ENCODE results near the gene SEC11A.
"Not testable (repeated sequence)": the region's sequence is repeated elsewhere in the genome, so short reads cannot be mapped to it uniquely, and the experiment has no call there.

The SEC11A gene

DNA sequence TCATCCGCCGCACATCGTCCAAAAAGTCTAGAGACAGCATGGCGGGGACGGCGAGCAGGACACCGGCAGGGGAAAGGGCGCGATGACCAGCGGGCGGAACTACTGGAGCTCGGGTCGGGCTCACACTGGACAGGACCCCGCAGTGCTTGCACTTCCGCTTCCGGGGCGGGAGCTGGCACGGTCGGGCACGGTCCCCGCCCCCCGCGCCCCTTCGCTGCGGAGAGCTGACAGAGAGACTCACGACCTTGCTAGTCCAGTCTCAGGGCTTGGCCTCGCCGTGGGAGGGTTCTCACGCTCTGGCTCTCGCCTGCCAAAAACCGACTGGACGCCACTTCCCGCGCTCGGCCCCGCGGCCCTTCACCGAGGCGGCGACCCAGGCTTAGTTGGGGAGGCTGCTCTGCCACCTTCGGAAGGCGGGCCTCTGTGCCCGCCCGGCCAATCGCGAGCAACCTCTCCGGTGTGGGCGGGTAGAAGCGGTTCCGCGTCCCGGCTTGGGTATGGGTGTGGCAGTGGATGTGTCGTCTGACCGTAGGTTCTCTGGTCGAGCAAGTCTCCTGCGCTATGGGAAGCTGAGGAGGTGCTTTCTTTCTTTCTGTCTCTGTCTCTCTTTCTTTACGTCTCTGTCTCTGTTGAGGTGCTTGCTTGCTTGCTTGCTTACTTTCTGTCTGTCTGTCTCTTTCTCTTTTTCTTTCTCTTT, at the start of gene SEC11A:
Gene SEC11A, minus strand, starts transcription at position 104 of the 697 bp plus-strand sequence. Its CDS starts 64 bp downstream, at position 40.
- FAIRE-seq, result no peak

DNA sequence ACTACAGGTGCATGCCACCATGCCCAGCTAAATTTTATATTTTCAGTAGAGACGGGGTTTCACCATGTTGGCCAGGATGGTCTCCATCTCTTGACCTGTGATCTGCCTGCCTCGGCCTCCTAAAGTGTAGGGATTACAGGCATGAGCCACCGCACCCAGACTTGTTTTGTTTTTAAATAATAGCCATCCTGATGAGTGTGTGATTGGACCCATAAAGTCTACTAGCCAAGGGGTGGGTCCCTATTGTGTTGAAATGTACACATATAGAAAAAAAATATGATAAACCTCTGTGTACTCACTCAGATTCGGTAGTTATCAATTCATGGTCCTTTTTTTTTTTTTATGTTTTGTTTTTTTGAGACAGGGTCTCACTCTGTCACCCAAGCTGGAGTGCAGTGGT, 49.7 kb upstream of the SEC11A start:
- no peak for FAIRE-seq

DNA sequence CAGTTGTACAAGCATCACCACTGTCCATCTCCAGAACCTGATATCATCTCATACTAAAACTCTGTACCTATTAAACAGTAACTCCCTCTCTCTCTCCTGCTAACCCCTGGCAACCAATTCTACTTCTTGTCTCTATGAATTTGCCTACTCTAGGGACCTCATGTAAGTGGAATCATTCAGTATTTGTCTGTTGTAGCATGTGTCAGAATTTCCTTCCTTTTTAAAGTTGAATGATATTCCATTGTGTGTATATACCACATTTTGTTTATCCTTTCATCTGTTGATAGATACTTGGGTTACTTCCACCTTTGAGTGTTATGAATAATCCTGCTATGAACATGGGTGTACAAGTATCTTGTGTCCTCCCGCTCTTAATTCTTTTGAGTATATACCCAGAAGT, 49.0 kb upstream of the SEC11A start:
- FAIRE-seq, result no peak

- no peak for FAIRE-seq
These were observed 48.6 kb upstream of the SEC11A start for GRCh38 chr15:84764585-84764984.

- no peak for FAIRE-seq
These were observed 47.1 kb upstream of the SEC11A start for GRCh38 chr15:84762840-84763572.

GRCh38 chr15:84761607-84762131, 45.7 kb upstream of the SEC11A start:
- no peak for FAIRE-seq

DNA sequence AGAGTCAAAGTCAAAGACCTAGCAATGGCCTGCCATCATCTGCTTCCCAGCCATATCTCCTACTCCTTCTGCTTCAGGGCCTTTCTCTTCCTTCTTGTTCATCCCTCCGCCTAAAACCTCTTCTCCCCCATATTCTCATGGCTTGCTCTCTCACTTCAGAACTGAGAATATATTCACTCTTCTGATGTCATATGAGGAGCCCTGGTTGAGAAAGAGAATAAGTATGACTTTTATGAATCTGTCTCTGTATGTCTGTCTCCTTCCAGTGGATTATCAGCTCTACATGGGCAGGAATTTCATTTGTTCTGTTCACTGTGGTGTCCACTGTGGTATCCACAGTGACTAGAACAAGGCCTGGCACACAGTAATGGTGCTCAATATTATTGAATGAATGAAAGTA, 44.3 kb upstream of the SEC11A start:
- FAIRE-seq, result no peak

DNA sequence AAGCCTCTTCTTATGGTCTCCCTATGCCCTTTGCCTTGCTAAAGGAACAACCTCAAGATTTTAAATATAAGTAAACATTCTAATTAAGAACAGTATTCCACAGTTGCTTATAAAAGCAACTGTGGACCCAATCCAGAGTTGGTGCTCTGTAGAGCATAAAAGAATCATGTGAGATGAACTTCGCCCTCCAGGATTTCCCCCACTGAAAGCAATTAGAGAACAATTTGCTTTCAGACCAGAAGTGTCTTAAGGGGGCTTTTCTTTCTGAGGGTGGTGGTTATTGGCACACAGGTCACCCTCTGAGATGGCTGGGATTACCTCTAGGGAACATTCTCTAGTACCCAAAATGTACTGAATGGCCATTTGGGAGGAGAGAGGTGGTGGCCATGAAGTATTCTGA, 43.1 kb upstream of the SEC11A start:
- FAIRE-seq, result no peak

GRCh38 chr15:84755736-84756527, 40.0 kb upstream of the SEC11A start:
- FAIRE-seq, result no peak

DNA sequence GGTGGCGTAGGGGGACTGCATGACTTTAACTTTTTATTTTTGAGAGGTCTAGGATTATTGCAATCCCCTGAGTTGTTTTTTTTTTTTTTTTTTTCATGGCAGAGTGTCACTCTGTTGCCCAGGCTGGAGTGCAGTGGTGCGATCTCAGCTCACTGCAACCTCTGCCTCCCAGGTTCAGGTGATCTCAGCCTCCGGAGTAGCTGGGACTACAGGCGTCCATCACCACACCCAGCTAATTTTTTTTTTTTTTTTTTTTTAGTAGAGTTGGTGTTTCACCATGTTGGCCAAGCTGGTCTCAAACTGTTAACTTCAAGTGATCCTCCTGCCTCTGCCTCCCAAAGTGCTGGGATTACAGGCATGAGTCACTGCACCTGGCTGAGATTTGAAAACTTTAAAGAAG, 39.0 kb upstream of the SEC11A start:
- not testable (repeated sequence) for FAIRE-seq

GRCh38 chr15:84752700-84753099, 36.8 kb upstream of the SEC11A start:
- FAIRE-seq, result no peak

DNA sequence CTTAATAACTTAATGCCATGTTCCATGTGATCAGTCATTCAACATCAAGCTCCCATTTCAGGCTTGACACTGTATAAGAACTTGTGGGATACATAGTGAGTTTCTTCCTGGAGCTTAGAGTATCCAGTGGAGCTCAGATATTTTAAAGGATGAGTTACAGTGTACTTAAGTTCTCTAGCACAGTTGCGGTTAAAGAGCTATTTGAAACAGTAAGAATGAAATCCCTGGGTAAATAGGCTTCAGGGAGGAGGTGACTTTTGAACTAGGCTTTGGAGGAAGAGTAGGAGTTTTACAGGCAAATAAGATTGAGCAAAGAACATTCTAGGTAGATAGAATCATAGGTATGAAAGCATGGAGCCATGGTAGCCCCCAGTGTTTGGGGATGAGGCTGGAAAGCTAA, 36.3 kb upstream of the SEC11A start:
- no peak for FAIRE-seq

- not testable (repeated sequence) for FAIRE-seq
These were observed 35.8 kb upstream of the SEC11A start for GRCh38 chr15:84751721-84752120.

- no peak for FAIRE-seq
These were observed 34.7 kb upstream of the SEC11A start for GRCh38 chr15:84750583-84751092.

DNA sequence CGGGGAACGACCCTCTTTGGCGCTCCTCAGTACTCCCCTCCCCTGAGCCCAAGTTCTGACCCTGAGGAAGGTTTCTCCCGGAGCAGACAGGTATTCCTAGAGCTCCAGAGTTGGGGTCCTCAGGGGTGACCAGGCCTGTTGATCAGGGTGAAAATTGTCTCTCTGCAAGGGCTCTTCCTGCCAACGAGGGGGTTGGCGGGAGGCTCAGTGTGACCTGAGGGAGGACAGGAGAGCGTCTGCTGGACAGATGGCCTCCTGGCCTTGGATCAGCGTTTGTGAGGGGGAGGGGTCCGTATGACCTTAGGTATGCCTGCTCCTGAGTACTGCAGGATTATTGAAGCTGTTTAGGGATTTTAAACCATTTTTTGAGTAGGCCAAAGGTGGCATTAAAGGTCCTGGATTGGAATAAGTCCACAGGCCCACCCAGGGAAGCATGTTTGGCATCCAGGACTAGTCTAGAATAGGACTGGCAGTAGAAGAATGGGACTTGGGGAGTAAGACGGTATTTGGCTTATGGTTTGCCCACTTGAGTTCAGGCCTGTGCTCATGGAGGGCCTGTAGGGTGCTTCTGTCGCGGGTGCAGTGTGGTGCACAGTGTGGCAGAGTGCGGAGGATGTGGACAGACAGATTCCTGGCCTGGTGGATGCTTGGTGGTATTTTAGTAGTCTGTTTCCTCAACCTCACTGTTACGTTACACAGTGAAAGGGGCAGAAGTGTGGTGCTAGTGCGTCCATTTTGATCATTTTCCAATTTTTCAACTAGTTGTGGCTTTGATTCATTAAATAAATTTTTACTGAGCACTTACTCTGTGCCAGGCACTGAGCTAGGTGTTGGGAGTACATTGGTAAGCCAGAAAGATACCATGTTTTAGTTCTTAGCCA, 33.4 kb upstream of the SEC11A start:
- no peak for FAIRE-seq

DNA sequence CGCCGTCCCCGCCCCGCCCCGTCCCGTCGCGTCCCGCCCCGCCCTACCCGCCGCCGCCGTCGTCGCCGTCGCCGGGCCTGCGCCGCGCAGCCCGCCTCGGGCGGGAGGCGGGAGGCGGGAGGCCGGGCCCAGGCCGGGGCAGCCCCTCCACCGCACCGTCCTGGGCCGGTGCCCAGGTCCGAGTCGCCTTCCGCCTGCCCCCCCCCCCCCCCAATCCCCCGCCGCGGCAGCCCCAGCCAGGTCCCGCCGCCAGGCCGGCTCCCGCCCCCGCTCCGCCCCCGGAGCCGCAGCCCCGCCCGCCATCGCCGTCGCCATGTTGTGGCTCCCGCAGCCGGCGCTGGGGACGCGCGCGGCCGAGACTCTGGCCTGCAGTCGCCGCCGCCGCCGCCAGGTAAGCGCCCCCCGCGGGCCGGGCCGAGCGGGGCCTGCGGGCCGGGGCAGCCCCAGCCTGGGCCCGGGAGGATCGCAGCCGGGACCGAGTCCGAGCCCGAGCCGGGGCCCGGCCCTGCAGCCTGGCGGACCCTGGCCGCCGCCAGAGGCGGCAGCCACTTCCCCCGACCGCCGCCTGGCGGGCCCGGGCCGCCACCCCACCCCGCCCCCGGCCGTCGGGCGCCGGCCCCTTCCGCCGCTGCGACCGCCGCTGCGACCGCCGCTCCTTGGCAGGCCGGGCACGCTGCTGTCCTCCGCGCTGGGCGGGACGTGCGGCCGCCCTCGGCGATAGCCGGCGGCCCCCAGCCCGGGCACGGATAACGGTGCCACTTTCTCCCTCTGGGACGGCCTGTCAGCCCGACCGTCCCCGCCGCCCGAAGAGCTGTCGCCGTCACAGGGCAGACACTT, 32.6 kb upstream of the SEC11A start, which contains the start of gene ZNF592:
Gene ZNF592, plus strand, starts transcription at position 319 of the 837 bp plus-strand sequence. CDS start 34,084 bp downstream, outside the sequence.
- no peak for FAIRE-seq

GRCh38 chr15:84747416-84748273, 31.7 kb upstream of the SEC11A start:
- no peak for FAIRE-seq

GRCh38 chr15:84741121-84741520, 25.2 kb upstream of the SEC11A start:
- no peak for FAIRE-seq

DNA sequence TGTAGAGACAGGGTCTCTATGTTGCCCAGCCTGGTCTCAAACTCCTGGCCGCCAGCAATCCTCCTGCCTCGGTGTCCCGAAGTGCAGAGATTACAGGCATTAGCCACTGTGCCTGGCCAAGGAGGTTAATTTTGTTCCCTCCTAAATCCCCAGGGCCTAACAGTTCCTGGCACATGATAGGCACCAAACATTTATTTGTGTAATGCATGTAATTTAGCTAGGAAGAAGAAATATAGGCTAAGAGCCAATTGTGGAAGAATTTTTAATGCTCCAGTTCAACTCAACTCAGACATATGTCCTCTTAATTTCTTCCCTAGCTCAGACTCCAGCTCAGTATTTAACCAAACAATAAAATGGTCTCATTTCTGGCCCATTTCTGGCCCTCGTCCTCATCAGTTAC, 24.8 kb upstream of the SEC11A start:
- no peak for FAIRE-seq

DNA sequence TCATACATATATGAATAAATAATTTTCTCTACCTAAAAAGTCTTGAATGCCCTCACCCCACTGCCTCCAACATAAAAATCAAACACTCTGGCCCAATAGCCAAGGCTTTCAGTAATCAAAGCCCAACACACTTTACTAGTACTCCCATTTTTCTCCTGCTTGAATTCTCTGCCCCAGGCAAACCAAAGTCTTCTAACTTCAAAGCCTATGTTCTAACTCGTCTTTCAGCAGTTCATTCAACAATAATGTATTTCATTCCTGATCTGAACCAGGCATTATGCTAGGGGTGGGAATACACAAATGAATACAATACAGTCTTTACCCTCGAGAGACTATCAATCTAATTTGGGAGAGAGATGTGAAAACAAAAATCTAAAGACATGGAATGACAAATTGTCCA, 21.1 kb upstream of the SEC11A start:
- FAIRE-seq, result no peak
